ENCODE results near the gene TPST1.
"Not testable (repeated sequence)": the region's sequence is repeated elsewhere in the genome, so short reads cannot be mapped to it uniquely, and the experiment has no call there.

TPST1 gene

DNA sequence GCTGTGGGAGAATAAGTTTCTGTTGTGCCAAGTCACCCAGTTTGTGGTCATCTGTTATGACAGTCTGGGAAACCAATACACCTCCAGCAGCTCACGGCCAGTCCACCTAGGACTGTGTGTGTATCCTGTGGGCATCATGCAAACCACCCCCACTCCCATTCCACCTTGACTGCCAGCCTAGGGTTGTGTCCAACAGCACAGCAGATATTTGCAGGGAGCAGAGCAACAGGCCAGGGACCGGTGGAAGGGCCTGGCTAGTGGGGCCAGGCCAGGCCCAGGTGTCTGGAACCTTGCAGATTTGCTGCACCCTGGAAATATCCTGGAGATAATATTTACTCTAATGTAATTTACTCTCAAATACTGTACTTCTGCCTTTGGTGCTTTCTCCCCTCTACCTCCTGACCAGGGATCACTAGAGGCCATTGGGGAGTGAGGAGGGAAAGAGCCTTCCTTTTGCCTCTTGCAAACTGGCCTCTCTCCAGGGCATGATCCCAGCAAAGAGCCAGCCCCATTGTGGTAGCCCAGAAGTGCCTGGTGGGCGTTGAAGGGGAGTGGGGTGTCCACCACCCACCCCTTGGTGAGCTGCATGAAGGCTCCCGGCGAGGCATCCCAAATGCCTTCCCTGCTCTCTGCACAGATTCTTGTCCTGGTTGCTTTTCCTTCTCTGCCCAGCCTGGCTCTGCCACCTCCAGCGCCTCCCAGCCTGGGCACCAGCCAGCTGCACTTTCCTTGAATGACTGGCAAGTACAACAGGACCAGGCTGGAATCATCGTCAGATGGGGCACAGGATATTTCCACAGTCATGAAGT, 15.2 kb upstream of the TPST1 start:
- DNase-seq = no peak

DNA sequence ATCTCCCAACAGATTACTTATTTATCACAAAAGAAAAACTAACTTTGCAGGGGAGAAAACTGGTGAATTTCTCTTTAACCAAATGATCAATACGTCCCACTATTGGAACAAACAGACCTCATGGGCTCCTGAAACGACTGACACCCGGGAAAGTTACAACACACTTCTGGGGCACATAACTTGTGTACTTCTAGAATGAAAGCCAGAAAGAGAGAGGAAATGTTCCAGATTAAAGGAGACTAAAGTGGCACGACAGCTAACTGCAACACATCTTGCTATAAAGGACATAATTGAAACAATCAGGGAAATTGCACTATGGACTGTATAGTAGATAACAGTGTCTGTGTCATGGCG, 14.7 kb upstream of the TPST1 start:
- no peak for DNase-seq

DNA sequence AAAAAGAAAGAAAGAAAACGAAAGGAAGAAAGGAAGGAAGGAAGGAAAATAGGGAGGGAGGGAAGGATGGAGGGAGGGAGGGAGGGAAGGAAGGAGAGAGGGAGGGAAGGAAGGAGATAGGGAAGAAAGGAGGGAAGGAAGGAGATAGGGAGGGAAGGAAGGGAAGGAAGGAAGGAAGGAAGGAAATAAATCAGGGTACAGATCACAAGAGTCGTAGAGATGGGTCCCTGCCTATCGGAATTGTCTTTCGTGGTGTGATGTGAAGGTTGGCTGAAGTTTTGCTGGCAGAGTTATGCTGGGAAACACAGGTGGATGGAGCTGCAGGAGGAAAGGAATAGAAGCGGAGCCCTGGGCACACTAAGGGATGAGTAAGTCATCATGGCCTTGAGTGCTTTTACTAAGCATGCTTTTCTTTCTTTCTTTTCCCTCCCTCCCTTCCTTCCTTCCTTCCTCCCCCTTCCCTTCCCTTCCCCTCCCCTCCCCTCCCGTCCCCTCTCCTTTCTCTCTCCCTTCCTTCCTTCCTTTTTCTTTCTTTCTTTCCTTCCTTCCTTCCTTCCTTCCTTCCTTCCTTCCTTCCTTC, 11.9 kb upstream of the TPST1 start:
- no peak for DNase-seq

DNA sequence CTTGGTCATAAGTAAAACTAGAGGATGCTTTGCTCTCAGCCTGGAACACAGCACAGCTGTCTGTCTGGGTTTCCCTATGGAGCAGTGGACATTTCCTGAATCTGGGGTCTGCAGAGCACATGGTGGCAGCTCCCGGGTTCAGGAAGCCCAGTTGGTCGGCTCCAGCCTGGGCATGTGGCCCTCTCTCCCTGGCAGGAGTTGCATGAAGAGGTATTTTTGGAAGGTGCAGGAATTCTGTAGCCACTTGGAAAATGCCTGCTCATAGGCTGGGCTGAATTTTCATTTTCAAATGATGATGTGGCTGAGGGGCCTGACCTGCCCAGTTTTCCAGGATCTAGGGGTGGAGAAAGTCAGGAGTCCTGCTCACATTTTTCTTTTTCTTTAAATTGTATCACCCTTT, 6.7 kb upstream of the TPST1 start:
- no peak for DNase-seq

DNA sequence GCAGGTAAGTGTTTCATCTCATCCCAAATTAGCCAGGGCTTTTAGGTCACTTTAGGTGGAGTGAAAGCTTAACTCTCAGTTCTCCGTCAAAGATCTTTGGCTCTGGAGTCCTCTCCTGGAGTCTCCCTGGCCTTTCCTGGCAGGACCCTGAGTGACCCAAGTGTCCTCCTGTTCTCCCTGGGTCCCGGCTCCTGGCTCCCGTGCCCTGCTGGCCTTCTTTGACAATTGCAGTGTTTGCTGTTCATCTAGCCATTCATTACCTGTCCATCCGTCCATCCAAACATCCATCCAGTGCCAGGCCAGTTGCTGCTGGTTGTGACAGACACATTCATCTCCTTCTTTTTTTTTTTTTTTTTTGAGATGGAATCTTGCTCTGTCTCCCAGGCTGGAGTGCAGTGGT, 6.2 kb upstream of the TPST1 start:
- no peak for DNase-seq

DNA sequence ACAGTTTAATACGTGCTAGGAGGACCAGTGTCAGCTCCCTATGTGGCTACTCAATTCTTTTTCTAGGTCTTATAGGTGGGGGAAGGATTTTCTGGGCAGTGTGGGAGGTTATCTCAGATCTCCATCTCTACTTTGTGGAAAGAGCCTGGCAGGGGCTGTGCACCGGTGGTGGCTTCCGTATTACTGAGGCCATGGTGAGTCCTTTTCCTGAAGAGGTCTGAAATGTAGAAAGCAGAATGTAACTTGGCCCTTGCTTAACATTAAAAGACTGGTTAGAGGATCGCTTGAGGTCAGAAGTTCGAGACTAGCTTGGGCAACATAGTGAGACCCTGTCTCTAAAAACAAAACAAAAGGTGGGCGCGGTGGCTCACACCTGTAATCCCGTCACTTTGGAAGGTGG, 2.7 kb upstream of the TPST1 start:
- DNase-seq = no peak

DNA sequence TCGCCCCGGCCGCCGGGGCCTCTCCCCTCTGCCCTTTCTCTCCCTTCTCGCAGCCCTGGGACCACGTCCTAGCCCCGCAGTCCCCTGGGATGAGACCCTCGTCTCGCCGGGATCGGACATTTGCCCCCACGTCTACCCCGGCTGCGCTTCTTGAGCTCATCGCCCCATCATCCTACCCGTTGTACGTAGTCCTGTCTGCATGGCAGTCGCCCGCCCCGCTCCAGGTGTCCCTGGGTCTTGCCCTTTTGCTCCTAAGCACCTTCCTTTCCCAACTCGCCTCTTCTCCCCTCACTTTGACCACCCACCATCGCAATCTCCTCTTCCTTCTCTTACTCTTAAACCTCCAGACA, 582 bp downstream of the TPST1 start:
- DNase-seq = no peak

DNA sequence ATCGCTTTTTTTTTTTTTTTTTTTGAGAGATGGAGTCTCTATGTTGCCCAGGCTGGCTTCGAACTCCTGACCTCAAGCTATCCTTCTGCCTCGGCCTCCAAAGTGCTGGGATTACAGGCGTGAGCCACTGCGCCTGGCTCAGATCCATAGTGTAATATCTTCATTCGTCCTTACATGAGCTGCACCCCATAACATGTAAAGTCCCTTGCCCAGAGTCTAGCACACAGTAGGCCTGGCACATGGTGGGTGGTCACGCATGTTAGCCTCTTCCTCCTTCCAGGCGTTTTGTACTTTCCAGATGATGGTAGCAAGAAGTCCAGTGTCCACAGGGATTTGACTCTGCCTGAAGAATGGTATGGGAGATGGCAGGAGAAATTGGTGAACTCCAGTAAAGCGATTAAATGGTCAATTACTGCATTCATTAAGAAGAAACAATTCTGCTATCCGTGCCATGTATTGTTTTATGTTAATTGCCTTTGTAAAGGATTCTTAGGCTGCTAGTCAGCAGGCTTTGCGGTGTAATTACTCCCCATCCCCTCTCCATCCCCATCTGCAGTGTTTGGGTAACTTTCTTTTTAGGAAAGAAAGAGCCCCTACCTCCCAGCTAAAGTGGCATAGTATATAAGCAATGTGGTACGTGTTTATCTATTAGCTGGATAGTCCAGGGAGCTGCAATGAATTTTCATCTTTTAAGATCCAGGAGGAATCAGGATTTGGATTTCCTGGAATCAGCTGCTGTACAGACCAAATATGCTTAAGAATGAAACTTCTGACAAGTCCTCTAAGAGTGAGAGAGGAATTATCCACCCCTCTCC, 1.2 kb downstream of the TPST1 start:
- no peak for DNase-seq

DNA sequence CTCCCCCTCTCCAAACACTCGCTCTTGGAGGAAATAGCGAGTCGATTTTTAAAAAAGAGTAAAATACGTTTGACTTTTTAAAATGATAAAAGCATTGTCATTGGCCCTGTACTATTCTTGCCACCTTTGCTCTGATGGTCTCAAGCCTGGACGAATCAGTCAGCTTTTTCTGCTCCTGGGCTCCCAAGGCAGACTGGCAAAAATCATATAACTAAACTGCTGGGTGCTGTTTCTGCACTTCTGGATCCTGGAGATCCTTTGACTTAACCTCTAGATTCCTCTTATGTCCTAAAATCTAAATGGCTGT, 1.8 kb downstream of the TPST1 start:
- no peak for DNase-seq

DNA sequence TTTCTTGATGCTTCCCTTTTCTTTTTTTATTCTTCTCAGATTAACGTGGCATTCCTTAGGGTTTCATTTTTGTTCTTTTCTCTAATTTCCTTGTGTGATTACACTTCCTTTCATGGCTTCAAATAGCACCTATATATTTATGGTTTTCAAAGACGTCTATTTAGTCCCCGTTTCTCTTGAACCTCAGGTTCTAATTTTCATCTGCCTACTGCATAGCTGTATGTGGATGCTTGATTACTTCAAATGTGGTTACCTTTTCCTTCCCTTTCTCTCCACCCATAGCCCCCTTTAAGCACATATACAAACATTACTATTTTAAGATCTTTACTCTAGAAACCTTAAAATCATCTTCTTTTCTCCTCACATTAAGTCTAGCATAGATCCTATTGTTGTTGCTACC, 2.4 kb downstream of the TPST1 start:
- DNase-seq = no peak

DNA sequence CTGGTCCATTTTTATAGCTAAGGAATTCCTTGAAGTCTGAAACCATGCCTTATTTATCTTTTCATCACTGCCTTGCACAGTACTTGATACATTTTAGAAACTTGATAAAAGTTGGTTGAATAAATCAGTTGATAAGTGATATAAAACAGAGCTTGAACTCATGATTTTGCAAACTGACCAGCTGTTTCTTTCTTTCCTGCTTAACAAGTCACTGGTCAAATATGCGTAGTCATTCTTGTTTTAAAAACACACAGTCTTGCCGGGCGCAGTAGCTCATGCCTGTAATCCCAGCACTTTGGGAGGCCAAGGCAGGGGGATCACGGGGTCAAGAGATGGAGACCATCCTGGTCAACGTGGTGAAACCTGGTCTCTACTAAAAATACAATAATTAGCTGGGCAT, 6.3 kb downstream of the TPST1 start:
- DNase-seq = no peak

DNA sequence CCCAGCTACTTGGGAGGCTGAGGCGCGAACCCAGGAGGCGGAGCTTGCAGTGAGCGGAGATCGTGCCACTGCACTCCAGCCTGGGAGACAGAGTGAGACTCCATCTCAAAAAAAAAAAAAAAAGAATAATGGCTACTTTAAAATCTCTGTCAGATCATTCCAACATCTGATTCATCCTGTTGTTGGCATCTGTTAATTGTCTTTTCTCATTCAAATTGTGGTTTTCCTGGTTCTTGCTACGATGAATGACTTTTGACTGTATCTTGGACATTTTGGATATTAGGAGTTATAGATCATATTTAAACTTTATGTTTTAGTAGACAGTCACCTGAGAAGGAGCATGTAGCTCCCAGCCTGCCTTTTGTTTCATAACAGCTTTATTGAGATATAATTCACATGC, 8.5 kb downstream of the TPST1 start:
- DNase-seq = no peak

DNA sequence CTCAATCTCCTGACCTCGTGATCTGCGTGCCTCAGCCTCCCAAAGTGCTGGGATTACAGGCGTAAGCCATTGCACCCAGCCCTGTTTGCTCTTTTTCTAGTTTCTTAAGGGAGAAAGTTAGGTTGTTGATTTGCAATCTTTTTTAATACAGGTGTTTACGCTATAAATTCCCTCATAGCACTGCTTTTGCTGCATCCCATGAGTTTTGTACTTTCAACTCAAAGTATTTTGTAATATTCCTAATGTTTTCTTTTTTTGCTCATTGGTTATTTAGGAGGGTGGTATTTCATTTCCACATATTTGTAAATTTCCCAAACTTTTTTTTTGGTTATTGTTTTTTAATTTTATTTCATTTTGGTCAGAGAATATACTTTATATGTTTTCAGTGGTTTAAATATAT, 11.6 kb downstream of the TPST1 start:
- no peak for DNase-seq

DNA sequence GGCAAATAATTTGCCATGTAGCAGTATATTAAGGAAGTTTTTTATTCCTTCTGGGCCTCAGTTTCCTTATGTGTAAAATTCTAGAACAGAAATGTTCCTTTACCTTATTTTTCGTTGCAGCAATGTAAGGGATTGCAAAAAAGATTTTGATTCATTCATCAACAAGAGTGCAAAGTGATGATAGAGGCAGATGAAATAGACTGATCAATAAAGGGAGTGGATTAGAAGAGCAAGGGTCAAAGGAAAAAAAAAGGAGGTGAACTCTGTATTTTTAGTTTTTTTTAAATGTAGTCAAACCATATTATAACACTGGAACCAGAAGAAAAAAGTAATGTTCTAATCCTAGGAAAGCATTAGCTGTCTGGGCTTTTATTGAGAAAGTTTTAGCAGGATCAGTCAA, 14.7 kb downstream of the TPST1 start:
- DNase-seq = no peak

DNA sequence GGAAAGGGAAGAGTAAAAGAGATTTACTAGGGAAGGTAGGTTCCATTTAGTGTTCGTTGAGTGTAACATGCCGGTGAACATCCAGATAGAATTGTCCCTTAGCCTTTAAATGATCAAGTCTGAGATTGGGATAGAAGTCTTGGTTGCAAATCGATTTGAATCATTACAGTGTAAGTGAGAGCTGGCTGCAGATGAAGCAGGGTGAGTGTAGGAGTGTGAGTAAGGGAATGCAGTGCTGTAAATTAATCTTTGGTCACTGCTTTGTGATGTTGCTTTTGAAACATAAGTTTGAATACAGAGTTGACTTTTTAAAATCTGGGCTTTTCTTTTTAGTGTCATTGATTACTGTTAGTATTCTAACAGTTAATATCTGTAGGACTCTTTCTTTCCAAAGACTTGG, 16.3 kb downstream of the TPST1 start:
- no peak for DNase-seq

DNA sequence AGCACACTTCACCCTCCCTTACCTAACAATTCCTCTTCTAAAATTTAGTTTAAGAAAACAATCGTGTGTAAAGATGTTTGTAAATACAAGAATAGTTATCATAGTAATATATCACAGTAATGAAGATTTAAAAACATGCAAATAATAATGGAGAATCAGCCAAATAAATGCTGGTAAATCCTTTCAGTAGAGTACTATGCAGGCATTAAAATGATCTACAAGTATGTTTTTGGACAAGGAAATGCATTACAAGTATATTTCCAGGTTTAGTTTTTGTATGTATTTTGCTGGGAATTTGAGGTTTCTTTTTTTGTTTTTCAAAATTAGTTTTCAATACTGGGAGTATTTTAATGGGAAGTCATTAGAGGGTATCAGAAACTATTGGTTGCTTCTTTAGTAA, 22.7 kb downstream of the TPST1 start:
- no peak for DNase-seq

DNA sequence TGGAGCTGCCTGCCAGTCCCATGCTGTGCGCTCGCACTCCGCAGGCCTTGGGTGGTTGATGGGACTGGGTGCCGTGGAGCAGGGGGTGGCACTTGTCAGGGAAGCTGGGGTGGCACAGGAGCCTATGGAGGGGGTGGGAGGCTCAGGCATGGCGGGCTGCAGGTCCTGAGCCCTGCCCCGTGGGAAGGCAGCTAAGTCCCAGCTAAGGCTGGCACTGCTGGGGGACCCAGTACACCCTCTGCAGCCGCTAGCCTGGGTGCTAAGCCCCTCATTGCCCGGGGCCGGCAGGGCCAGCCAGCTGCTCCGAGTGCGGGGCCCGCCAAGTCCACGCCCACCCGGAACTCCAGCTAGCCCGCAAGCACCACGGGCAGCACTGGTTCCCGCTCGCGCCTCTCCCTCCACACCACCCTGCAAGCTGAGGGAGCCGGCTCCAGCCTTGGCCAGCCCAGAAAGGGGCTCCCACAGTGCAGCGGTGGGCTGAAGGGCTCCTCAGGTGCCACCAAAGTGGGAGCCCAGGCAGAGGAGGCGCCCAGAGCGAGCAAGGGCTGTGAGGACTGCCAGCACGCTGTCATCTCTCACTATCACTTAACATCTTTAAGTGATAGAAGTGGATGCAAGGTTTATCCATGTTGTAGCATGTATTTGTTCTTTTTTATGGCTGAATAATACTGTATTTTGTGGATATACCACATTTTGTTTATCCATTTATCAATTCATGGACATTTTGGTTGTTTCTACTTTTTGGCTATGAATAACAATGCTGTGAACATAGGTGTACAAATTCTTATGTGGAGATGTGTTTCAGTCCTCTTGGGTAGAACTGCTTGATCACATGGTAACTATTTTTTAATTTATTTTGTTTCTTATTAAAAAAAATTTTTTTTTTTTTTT, 26.4 kb downstream of the TPST1 start:
- DNase-seq = not testable (repeated sequence)

DNA sequence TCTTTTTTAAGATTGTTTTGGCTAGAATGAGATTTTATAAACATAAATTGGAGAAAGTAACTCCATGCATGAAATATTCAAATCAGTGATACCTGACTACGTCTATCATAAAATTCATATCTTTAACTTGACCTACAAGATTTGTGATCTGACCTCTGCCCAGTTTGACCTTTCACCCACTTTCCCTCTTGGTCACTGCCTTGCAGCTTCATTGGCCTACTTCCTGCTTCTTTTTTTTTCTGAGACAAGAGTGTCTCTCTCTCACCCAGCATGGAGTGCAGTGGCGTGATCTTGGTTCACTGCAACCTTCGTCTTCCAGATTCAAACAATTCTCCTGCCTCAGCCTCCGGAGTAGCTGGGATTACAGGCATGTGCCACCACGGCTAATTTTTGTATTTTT, 28.5 kb downstream of the TPST1 start:
- no peak for DNase-seq

DNA sequence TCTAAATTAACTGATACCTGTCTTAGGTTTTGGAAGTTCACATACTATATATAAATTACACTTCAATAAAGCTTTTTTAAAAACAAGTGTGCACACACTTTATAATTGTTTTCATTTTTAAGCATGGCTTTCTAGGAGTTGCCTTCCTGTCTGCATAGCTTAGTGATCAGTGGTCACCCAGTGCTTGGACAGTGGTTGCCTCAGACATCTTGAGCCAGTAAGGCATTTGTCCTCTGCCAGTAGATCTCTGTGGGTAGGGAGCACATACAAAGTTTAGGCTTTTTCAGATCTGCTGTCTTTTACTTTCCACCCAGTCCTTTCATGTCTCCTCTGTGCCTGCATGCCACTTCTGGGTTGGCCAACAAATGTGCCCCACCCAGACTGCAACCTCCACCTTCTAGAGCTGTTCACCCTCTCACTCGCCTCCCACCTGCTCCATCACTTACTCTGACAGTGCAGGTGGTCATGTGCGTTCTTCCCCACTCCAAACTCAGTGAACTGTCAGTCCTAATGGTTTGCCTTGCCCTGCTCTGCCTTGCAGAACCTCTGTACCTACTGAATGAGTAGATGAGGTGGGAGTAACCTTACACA, 31.7 kb downstream of the TPST1 start:
- no peak for DNase-seq

DNA sequence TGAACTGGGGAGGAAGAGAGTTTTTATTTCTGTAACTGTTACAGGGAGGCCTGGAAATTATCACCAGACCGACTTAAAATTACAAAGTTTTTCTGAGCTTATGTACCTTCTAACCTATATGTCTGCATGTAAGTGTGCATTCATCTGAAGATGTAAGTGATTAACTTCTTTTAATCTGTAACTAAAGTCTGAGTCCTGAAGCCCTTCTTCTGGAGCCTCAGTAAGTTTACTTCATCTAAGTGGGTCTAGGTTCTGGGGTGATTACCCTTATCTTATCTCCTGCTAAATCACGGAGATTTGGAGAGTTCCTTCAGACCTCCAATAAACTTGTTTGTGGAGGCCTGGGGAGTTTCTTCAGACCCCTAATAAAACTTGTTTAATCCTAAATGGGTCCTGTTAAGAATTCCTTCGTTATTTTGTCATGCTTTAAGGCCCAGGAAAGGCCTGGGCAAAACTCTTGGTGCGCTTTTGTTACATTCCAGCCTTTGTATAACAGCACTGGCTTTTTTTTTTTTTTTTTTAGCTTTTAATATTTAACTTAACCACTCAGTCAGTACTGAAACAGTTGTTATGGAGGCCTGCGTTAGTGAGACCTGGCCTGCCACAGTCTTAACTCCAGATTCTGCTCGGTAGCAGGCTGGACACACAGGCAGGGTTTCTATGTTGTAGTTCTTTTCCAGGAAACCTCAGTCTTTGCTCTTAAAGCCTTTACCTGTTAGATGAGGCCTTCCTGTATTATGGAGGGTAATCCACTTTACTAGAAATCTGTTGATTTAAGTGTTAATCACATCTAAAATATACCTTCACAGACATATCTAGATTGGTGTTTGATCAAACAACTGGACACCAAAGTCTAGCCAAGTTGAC, 33.0 kb downstream of the TPST1 start:
- no peak for DNase-seq

DNA sequence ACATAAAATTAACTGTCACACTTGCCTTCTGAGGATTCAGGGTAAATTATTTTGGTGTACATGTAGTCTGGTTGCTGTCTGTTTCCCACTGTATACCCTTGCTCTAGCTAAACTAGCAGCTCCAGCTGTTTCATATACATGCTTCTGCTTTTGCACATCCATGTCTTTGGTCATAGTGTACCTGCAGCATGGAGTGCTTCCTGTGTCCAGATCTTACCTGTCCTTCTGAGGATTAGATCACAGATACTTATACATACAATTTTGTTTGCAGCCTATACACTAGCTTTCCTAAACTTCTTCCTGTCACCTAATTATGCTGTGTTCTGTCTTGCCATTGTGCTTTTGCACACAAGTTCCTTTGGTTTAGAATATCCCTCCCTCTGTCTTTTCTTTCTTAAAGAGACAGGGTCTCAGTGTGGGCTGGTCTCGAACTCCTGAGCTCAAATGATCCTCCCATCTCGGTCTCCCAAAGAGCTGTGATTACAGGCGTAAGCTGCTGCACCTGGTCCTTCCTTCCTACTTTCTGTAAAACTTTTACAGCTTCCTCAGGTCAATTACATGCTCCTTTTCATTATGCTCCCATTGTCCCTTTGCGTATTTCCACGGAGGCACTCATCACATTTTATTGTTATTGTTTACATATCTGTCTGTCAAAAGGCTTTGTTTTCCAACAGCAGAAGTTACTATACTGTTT, 33.8 kb downstream of the TPST1 start:
- no peak for DNase-seq

DNA sequence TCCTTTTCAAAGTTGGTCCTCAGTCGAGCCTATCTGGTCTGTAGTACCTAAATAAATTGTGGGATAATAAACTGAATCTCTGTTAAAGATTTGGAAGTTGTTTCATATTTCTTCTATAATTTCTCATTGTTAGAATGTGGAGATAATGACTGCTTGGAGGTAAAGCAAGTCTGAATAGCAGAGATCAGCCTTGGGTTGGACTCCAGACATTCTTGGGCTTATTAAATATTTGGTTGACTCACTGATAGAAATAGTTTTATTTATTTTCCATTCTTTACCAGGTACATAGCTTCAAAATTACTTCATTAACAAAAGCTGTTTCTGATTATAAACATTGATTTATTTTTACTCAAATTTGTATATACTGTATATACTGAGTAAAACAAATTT, 34.3 kb downstream of the TPST1 start:
- no peak for DNase-seq

All from Kasumi-1 (cell line).